ENCODE results near the gene COPZ2. TPM values are rescaled to one million over a fixed set of nuclear protein-coding genes. Genes with fewer than 3 reads are reported as not detected.

Gene COPZ2
- total RNA-seq, 2 experiments from 2014 or later = 0.47 to 0.88 TPM

DNA sequence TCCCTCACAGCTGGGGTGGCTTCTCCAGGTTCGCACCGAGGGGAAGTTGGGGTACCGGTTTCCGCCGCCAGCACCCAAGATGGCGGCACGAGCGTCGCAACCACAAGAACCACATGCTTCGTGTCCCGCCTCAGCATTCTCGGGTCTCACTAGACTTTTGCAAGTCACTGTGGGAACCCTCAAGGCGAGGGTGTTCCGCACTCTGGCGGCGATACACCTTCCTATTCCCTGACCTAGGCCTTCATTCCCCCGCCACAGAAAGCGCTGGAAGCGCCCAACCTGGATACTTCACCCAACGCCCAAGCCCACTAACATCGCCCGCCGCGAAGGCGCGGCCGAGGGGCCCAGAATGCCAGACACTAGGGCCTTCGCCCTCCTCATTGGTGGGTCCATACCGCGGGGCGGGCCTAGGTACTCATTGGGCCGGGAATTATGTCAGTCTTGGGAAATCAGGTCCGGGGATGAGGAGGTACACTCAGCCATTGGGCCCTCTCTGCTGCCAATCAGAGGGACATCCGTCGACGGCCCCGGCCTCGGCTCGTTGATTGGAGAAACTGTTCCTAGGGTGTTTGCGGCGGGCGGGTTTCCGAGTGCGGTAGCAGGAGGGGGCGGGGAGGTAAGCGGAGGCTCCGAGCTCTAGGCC, 10.3 kb upstream of the COPZ2 start, which contains the start of gene NFE2L1:
Gene NFE2L1, plus strand, starts transcription at position 619 of the 643 bp plus-strand sequence. CDS start 2,760 bp downstream, outside the sequence.
- no peaks in the 10 kb centered on the region for H3K9me3 Mint-ChIP-seq
- ATAC-seq (ENCODE audit: poor library complexity) (peak; percentile 96), DNase-seq (peak; percentile 92 to 100 (median 96))
- peak within 1 kb of the TSS; percentile 93 for H3K4me3 Mint-ChIP-seq
- peak within 1 kb of the TSS; percentile 82 to 91 for H3K27ac ChIP-seq (ENCODE audit: low read depth in 1 of 2, low read length in 2 of 2)
- intact Hi-C loops (cut with DNase I, micrococcal nuclease) = loop anchor here (1.0 to 5.0 kb wide), 7 partner anchors 23 to 396 kb away; partner anchors contain the start of genes LRRC46 (in 1 of the 2), MRPL10 (in 1 of the 2) and SNX11 (in 1 of the 2)
- H3K4me1 ChIP-seq (ENCODE audit: insufficient read depth, low read length) = peaks cover 55% of the 10 kb centered on the region
- CTCF ChIA-PET = interaction anchor here (1.3 to 6.1 kb wide), 4 partner anchors 12 to 77 kb away, joined by 4 to 35 read pairs (median 14); partner anchors contain the start of gene CDK5RAP3
- H3K36me3 Mint-ChIP-seq (ENCODE audit: low read depth) = peaks cover 42% of the 10 kb centered on the region
- peaks cover 58% of the 10 kb centered on the region for H3K4me1 Mint-ChIP-seq (ENCODE audit: low read depth)
- no peaks in the 10 kb centered on the region for H3K27me3 ChIP-seq (ENCODE audit: control insufficient read depth in 1 of 2, insufficient read depth in 2 of 2, low read length in 2 of 2)
- peak within 1 kb of the TSS; percentile 94 for H3K27ac Mint-ChIP-seq
- no peaks in the 10 kb centered on the region for H3K9me3 ChIP-seq (ENCODE audit: control insufficient read depth in 1 of 2, insufficient read depth in 1 of 2, low read length in 2 of 2)
- peak within 1 kb of the TSS; percentile 81 for H3K4me3 ChIP-seq (ENCODE audit: low read length)
- POLR2A ChIA-PET = interaction anchor here (0.5 to 3.6 kb wide), 23 partner anchors 8 to 1716 kb away, joined by 3 to 20 read pairs (median 4); partner anchors contain the start of genes CDK5RAP3, COPZ2, FAM117A and PNPO
- peaks cover 21% of the 10 kb centered on the region for H3K36me3 ChIP-seq (ENCODE audit: insufficient read depth, low read length)
- H3K27me3 Mint-ChIP-seq = no peaks in the 10 kb centered on the region
- TF ChIP-seq, protein P1, sequence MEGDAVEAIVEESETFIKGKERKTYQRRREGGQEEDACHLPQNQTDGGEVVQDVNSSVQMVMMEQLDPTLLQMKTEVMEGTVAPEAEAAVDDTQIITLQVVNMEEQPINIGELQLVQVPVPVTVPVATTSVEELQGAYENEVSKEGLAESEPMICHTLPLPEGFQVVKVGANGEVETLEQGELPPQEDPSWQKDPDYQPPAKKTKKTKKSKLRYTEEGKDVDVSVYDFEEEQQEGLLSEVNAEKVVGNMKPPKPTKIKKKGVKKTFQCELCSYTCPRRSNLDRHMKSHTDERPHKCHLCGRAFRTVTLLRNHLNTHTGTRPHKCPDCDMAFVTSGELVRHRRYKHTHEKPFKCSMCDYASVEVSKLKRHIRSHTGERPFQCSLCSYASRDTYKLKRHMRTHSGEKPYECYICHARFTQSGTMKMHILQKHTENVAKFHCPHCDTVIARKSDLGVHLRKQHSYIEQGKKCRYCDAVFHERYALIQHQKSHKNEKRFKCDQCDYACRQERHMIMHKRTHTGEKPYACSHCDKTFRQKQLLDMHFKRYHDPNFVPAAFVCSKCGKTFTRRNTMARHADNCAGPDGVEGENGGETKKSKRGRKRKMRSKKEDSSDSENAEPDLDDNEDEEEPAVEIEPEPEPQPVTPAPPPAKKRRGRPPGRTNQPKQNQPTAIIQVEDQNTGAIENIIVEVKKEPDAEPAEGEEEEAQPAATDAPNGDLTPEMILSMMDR (IDR thresholded peaks at IDR 0.05) = no peak

DNA sequence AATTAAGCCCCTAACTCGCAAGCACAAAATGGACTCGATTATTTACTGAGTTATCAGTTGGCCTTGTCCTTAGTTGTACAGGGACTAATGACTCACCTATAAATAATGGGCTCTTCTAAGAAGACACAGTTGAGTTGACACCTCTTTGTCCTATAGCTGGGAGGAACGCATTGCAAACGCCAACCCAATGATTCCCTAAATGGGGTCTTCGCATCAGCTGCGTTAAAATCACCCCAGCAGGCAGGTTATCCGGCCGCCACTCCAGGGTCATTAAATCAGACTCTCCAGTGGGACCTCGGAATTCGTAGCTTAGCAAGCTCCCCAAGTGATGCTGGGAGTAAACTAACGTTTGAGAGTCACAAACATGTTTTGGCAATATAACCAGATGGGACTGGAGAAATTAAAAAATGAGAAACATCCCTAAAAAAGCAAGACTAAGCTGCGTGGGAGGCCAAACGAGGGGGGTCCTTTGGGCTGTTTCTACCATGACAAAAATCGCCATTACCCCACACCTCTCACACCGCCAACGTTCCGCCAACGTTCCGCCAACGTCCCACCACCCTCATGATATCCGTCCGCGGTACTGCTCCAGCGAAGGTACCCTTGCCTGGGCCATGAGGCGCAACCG, 9.6 kb upstream of the COPZ2 start:
- peaks cover 36% of the 10 kb centered on the region for H3K36me3 Mint-ChIP-seq (ENCODE audit: low read depth)
- ChIA-PET CTCF (interaction anchor here (0.7 to 6.1 kb wide), 6 partner anchors 11 to 76 kb away, joined by 3 to 35 read pairs (median 6); partner anchors contain the start of gene CDK5RAP3), POLR2A (interaction anchor here (0.7 to 3.6 kb wide), 18 partner anchors 9 to 1717 kb away, joined by 3 to 20 read pairs (median 4); partner anchors contain the start of genes CDK5RAP3, COPZ2, FAM117A and PNPO)
- Histone ChIP-seq H3K4me3 (ENCODE audit: low read length) (peak overlapping the region; percentile 81), H3K27me3 (ENCODE audit: control insufficient read depth in 1 of 2, insufficient read depth in 2 of 2, low read length in 2 of 2) (no peaks in the 10 kb centered on the region), H3K36me3 (ENCODE audit: insufficient read depth, low read length) (peaks cover 16% of the 10 kb centered on the region), H3K4me1 (ENCODE audit: insufficient read depth, low read length) (peaks cover 49% of the 10 kb centered on the region), H3K27ac (ENCODE audit: low read depth in 1 of 2, low read length in 2 of 2) (peak overlapping the region; percentile 82 to 91), H3K9me3 (ENCODE audit: control insufficient read depth in 1 of 2, insufficient read depth in 1 of 2, low read length in 2 of 2) (no peaks in the 10 kb centered on the region)
- no peak for DNase-seq
- intact Hi-C loops (cut with DNase I, micrococcal nuclease) = loop anchor here in 1 of 2 experiments (2.0 to 5.0 kb wide), 2 partner anchors 62 to 395 kb away; no protein-coding TSS in a partner anchor
- H3K9me3 Mint-ChIP-seq = no peaks in the 10 kb centered on the region
- peaks cover 52% of the 10 kb centered on the region for H3K4me1 Mint-ChIP-seq (ENCODE audit: low read depth)
- no peaks in the 10 kb centered on the region for H3K27me3 Mint-ChIP-seq
- TF ChIP-seq, protein P1 (IDR thresholded peaks at IDR 0.05) = no peak
- H3K4me3 Mint-ChIP-seq = peak overlapping the region; percentile 93
- H3K27ac Mint-ChIP-seq = peak overlapping the region; percentile 94
- ATAC-seq (ENCODE audit: poor library complexity) = no peak

DNA sequence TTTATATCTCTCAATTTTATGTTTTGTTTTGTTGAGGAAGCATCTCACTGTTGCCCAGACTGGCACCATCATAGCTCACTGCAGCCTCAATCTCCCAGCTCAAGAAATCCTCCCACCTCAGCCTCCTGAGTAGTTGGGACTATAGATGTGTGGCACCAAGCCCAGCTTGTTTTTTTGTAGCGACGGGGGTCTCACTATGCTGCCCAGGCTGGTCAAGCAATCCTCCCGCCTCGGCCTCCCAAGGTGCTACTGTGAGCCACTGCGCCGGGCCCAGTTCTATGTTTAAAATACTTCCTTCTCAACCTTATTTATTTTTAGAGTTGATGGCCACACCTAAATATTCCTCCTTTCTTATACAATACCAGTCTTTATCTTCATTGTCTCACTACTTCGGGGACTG, 8.7 kb upstream of the COPZ2 start:
- Histone ChIP-seq H3K4me3 (ENCODE audit: low read length) (no peak overlapping the region), H3K27ac (ENCODE audit: low read depth in 1 of 2, low read length in 2 of 2) (no peak overlapping the region), H3K9me3 (ENCODE audit: control insufficient read depth in 1 of 2, insufficient read depth in 1 of 2, low read length in 2 of 2) (no peaks in the 10 kb centered on the region), H3K4me1 (ENCODE audit: insufficient read depth, low read length) (peaks cover 40% of the 10 kb centered on the region), H3K36me3 (ENCODE audit: insufficient read depth, low read length) (peaks cover 10% of the 10 kb centered on the region), H3K27me3 (ENCODE audit: control insufficient read depth in 1 of 2, insufficient read depth in 2 of 2, low read length in 2 of 2) (no peaks in the 10 kb centered on the region)
- ATAC-seq (ENCODE audit: poor library complexity) (no peak), DNase-seq (no peak)
- TF ChIP-seq, protein P1 (IDR thresholded peaks at IDR 0.05) = no peak
- H3K27me3 Mint-ChIP-seq = no peaks in the 10 kb centered on the region
- H3K27ac Mint-ChIP-seq = peak overlapping the region; percentile 94
- peaks cover 45% of the 10 kb centered on the region for H3K4me1 Mint-ChIP-seq (ENCODE audit: low read depth)
- ChIA-PET POLR2A (interaction anchor here (1.1 to 1.4 kb wide), 3 partner anchors 10 to 151 kb away, joined by 3 read pairs; no protein-coding TSS in a partner anchor), CTCF (interaction anchor here (1.4 to 6.1 kb wide), 4 partner anchors 10 to 75 kb away, joined by 4 to 35 read pairs (median 14); partner anchors contain the start of gene CDK5RAP3)
- H3K9me3 Mint-ChIP-seq = no peaks in the 10 kb centered on the region
- H3K4me3 Mint-ChIP-seq = peak overlapping the region; percentile 93
- intact Hi-C loops (cut with DNase I, micrococcal nuclease) = loop anchor here in 1 of 2 experiments (2.0 to 5.0 kb wide), 2 partner anchors 63 to 394 kb away; no protein-coding TSS in a partner anchor
- H3K36me3 Mint-ChIP-seq (ENCODE audit: low read depth) = peaks cover 27% of the 10 kb centered on the region

Measured in CD4-positive, alpha-beta T cell (primary cell).